Mammary epithelial cell (primary cell): ENCODE data around the gene PUS10.

Source experiments
- EZH2 ChIP-seq: IDR thresholded peaks from 2 replicates; pipeline ENCODE4 v1.6.1; 2012; ENCODE audit warnings: low read length, inconsistent platforms, borderline replicate concordance
- TF ChIP-seq, protein P1 (sequence below), 2 donors: IDR thresholded peaks in 1 of 2; conservative IDR thresholded peaks in 1 of 2; 2 replicates each; pipeline ENCODE4 v1.5.1; 2011 to 2012; ENCODE audit warnings: inconsistent platforms in 2 of 2, low read length in 2 of 2, mild to moderate bottlenecking in 2 of 2, control low read depth in 1 of 2, low read depth in 1 of 2; ENCODE audit not compliant: insufficient read depth in 1 of 2; ENCODE audit errors: extremely low read depth in 1 of 2

DNA sequence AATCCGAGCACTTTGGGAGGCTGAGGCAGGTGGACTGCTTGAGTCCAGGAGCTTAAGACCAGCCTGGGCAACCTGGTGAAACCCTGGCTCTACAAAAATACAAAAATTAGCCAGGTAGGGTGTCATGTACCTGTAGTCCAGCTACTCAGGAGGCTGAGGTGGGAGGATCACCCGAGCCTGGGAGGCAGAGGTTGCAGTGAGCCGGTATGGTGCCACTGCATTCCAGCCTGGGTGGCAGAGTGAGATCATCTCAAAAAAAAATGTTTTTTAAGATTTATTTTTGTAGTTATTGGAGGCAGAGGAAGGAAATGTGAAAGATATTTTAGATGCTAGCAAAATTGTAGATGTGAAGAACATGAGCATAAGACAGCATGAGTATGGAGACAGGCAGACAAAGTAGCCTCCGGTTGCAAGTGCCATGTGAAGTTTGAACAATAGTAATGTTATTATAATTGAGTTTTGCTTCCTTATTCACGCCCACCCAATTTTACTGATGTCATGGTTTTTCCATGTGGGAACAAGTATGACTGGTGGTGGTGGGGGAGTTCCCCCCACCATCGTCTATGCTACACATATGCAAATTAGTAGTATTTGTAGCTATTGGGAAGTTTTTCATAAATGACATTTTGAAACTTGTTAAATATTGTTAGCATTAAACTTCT, 118.7 kb downstream of the PUS10 start:
- TF ChIP-seq, protein P1, sequence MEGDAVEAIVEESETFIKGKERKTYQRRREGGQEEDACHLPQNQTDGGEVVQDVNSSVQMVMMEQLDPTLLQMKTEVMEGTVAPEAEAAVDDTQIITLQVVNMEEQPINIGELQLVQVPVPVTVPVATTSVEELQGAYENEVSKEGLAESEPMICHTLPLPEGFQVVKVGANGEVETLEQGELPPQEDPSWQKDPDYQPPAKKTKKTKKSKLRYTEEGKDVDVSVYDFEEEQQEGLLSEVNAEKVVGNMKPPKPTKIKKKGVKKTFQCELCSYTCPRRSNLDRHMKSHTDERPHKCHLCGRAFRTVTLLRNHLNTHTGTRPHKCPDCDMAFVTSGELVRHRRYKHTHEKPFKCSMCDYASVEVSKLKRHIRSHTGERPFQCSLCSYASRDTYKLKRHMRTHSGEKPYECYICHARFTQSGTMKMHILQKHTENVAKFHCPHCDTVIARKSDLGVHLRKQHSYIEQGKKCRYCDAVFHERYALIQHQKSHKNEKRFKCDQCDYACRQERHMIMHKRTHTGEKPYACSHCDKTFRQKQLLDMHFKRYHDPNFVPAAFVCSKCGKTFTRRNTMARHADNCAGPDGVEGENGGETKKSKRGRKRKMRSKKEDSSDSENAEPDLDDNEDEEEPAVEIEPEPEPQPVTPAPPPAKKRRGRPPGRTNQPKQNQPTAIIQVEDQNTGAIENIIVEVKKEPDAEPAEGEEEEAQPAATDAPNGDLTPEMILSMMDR (conservative IDR thresholded peaks at IDR 0.05 in 1 of 2, IDR thresholded peaks at IDR 0.05 in 1 of 2; ENCODE audit: extremely low read depth in 1 of 2, insufficient read depth in 1 of 2, low read depth in 1 of 2, low read length in 2 of 2), result no peak
- no peak for TF ChIP-seq EZH2
